Coronary artery (tissue), 2 donors: ENCODE measurements around the gene PCNX2.

Experiments
- DNase-seq: peaks from one replicate; pipeline ENCODE4 v3.0.0-alpha.2; 2017; ENCODE audit warnings: low spot score
- H3K27ac ChIP-seq, 2 donors: fragments of 200-600 bp; sonication (generic); one replicate each; pipeline ENCODE4 v1.5.1; 2016 to 2019
- H3K4me3 ChIP-seq: fragments of 200-600 bp; sonication (generic); 2 replicates; pipeline ENCODE4 v1.5.1; 2016; ENCODE audit warnings: mild to moderate bottlenecking, moderate library complexity
- TF ChIP-seq, protein P1 (sequence below): fragments of 200-600 bp; sonication (generic); IDR thresholded peaks from one replicate; pipeline ENCODE4 v1.5.1; 2019; ENCODE audit warnings: antibody characterized with exemption

PCNX2 gene

DNA sequence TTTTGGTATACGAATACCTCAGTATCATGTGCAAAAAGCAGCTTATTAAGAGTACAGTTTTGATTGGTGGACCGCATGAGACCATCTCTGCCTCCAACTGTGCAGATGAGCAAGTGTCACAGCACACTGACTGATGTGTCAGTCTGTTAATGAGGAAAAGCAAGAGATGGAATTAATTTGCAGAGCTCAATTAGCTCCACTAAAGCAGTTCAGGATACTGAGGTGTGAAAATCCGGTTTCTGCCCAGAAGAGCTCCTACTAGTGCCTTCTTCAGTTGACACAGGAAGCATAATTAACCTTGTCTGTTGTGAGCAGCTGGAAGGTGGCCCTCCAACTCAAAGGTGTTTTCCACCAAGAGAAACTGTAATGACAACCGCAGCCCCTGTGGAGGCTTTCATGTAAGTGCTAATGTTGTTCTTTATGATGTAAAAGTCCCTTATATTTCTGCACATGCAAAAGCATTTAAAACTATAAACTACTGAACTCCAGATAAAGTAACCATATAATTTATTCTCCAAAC, 44.3 kb downstream of the PCNX2 start:
- Histone ChIP-seq H3K27ac (no peak overlapping the region), H3K4me3 (no peak overlapping the region)
- no peak for DNase-seq
- TF ChIP-seq, protein P1, sequence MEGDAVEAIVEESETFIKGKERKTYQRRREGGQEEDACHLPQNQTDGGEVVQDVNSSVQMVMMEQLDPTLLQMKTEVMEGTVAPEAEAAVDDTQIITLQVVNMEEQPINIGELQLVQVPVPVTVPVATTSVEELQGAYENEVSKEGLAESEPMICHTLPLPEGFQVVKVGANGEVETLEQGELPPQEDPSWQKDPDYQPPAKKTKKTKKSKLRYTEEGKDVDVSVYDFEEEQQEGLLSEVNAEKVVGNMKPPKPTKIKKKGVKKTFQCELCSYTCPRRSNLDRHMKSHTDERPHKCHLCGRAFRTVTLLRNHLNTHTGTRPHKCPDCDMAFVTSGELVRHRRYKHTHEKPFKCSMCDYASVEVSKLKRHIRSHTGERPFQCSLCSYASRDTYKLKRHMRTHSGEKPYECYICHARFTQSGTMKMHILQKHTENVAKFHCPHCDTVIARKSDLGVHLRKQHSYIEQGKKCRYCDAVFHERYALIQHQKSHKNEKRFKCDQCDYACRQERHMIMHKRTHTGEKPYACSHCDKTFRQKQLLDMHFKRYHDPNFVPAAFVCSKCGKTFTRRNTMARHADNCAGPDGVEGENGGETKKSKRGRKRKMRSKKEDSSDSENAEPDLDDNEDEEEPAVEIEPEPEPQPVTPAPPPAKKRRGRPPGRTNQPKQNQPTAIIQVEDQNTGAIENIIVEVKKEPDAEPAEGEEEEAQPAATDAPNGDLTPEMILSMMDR, result no peak

DNA sequence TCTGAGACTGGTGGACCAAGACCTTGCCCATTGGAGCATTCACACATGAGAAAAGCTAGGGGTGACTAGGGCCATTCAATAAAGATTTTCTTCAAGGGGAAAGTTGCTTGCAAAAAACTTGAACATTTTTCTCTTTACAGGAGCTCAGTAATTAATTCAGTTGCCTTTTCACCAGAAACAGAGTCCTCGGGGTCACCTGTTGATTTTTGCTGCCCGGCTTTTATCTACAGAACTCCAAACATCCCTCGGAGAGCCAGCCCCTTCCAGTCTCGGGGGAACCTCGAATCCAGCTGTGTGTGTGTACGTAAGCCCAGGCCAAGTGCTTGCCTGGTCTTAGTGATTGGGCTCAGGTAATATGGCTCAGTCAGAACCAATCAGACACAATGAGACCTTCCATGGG, 47.5 kb downstream of the PCNX2 start:
- no peak overlapping the region for H3K27ac ChIP-seq
- no peak overlapping the region for H3K4me3 ChIP-seq
- TF ChIP-seq, protein P1, result no peak
- no peak for DNase-seq

DNA sequence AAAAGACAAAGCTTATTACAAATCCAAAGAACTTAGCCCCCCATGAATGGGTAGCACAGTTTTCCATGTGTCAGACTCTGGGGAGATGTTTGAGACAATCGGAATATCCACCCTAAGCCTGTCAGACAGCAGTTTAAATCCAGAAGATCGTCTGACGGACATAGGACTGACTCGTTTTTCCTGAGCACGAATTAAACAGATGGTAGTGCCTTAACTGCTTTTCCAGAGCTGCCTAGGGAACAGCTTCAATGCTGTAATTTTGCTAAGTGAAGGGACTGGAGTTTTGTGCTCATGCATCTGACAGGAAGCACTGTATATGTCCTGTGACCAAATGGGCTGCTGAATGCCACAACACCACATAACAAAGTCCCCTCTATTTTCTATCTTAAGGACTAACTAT, 48.6 kb downstream of the PCNX2 start:
- H3K27ac ChIP-seq, result no peak overlapping the region
- no peak for DNase-seq
- H3K4me3 ChIP-seq, result no peak overlapping the region
- TF ChIP-seq, protein P1, result no peak

DNA sequence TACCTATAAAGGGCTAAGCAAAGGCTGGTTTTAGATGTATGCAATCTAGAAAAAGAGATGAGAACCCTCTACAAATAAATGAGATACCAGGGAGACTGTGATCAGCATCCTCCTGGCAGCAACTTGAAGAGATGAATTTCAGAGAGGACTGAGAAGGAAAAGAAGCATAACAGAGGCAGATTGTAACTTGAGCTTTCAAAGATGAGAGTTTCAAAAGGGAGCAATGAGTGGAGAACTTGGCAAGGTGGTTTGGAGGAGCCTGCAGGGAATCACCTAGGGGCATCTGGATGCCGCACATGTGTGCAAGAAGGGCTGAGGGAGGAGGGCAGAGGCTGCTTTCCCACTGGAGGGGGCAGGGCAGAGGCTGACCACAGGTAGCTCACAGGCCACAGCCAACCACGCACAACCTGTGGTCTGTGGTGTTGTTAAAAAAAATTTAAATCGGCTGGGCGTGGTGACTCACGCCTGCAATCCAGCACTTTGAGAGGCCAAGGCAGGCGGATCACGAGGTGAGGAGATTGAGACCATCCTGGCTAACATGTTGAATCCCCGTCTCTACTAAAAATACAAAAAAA, 50.2 kb downstream of the PCNX2 start:
- Histone ChIP-seq H3K4me3 (no peak overlapping the region), H3K27ac (no peak overlapping the region)
- TF ChIP-seq, protein P1, result no peak
- no peak for DNase-seq

GRCh38 chr1:233244183-233244582, 51.3 kb downstream of the PCNX2 start:
- TF ChIP-seq, protein P1, result no peak
- no peak overlapping the region for H3K27ac ChIP-seq
- no peak for DNase-seq
- H3K4me3 ChIP-seq, result no peak overlapping the region

DNA sequence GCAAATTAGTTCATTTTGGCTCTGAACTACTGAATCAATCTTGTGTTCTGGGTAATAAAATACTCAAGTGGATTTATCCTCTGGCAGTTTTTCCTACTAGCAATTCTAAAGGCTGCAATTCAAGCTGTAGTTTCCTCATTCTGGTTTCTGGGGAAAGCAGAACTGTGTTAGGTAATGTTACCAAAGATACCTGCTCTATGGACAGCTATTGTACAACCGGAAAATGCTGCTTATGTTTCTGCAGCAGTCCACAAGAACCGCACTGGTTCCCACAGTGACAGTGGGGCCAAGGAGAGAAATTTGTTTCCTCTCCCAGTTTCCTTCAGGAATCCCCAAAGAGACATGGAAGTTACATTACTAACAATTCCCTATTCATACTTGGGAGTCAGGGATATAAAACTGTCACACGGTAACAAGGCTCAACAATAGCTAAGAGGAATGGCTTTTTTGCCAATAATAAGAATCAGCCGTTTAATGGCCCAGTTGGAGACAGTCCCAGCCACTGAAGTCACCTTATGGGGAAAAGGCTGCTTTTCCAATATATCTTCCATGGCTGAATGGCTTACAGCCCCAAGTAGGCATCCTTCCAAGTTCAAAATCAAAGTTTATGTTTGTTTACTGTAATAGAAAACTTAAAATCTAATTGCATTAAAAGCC, 52.6 kb downstream of the PCNX2 start:
- no peak for DNase-seq
- Histone ChIP-seq H3K27ac (no peak overlapping the region), H3K4me3 (no peak overlapping the region)
- TF ChIP-seq, protein P1, result no peak

- DNase-seq, result no peak
- Histone ChIP-seq H3K27ac (no peak overlapping the region), H3K4me3 (no peak overlapping the region)
- TF ChIP-seq, protein P1, result no peak
These were observed 53.8 kb downstream of the PCNX2 start for GRCh38 chr1:233241759-233242158.
